Measurements from ENCODE around the gene TCF7L2.

GRCh38 chr10:113175176-113175575, 225.1 kb downstream of the TCF7L2 start:
- TF ChIP-seq EZH2phosphoT487 (IDR thresholded peaks at IDR 0.05; ENCODE audit: borderline replicate concordance, low read length) (no peak), CTCF (conservative IDR thresholded peaks at IDR 0.05; ENCODE audit: low read depth, low read length) (no peak), EZH2 (IDR thresholded peaks at IDR 0.05; ENCODE audit: low read length, unreplicated experiment) (no peak)

All from PC-3 (cell line).